Caco-2 (cell line): ENCODE results near the gene SRPX2. TPM values are rescaled to one million over a fixed set of nuclear protein-coding genes. Genes with fewer than 3 reads are reported as not detected.

ENCODE experiments used
- BruUV-seq: library from RNA; stranded (reverse); fragments of 400-500 nt; replicated peaks from 2 replicates; lab custom pipeline; 2021; lab: Mats Ljungman, UMichigan
- CTCF ChIA-PET: fragments of 300-600 bp; sonication (Branson Sonifier 250); formaldehyde crosslinking; loops from one replicate; lab custom pipeline; 2022; ENCODE audit warnings: antibody characterized with exemption; lab: Charles Lee
- POLR2A ChIA-PET: fragments of 300-600 bp; sonication (Branson Sonifier 250); formaldehyde crosslinking; loops from one replicate; lab custom pipeline; 2022; ENCODE audit warnings: antibody characterized with exemption; lab: Charles Lee
- DNase-seq, 2 experiments: peaks; one replicate each; pipeline versions ENCODE4 v3.0.0 to v3.0.0-alpha.2; 2020 to 2022
- H3K27me3 ChIP-seq: replicated peaks from 2 replicates; pipeline ENCODE4 v1.6.0; 2011; ENCODE audit warnings: low read length; ENCODE audit not compliant: control insufficient read depth, insufficient read depth
- H3K36me3 ChIP-seq: 2 replicates; pipeline ENCODE4 v1.5.1; 2011; ENCODE audit warnings: low read length; ENCODE audit not compliant: control insufficient read depth, insufficient read depth
- H3K4me1 ChIP-seq: fragments of 250-450 bp; sonication (Bioruptor Pico); 2 replicates; pipeline ENCODE4 v1.5.1; 2020; ENCODE audit warnings: mild to moderate bottlenecking
- H3K4me3 ChIP-seq: 2 replicates; pipeline ENCODE4 v1.5.1; 2011; ENCODE audit warnings: low read depth, mild to moderate bottlenecking, control low read depth, low read length
- H3K9me3 ChIP-seq: fragments of 250-450 bp; sonication (Bioruptor Pico); 2 replicates; pipeline ENCODE4 v1.5.1; 2020; ENCODE audit warnings: mild to moderate bottlenecking, moderate library complexity
- H3K27ac Mint-ChIP-seq: one replicate; pipeline ENCODE4 v1.8.0; 2022; ENCODE audit warnings: mixed read lengths; ENCODE audit not compliant: unreplicated experiment
- H3K27me3 Mint-ChIP-seq: one replicate; pipeline ENCODE4 v1.8.0; 2022; ENCODE audit warnings: mixed read lengths; ENCODE audit not compliant: insufficient read depth, unreplicated experiment
- H3K36me3 Mint-ChIP-seq: one replicate; pipeline ENCODE4 v1.8.0; 2022; ENCODE audit warnings: mild to moderate bottlenecking, mixed read lengths; ENCODE audit not compliant: insufficient read depth, unreplicated experiment
- H3K4me1 Mint-ChIP-seq: one replicate; pipeline ENCODE4 v1.8.0; 2022; ENCODE audit warnings: low read depth, mixed read lengths; ENCODE audit not compliant: unreplicated experiment
- H3K4me3 Mint-ChIP-seq: one replicate; pipeline ENCODE4 v1.8.0; 2022; ENCODE audit warnings: mild to moderate bottlenecking, moderate library complexity, mixed read lengths; ENCODE audit not compliant: unreplicated experiment
- H3K9me3 Mint-ChIP-seq: one replicate; pipeline ENCODE4 v1.8.0; 2022; ENCODE audit warnings: mixed read lengths; ENCODE audit not compliant: unreplicated experiment
- intact Hi-C: fragments of 100-400 bp; cut with micrococcal nuclease; formaldehyde crosslinking; loops from one replicate; pipeline ENCODE4 v1.10.0; 2022; ENCODE audit not compliant: unreplicated experiment
- total RNA-seq: library from RNA; stranded (reverse); gene quantifications from 2 replicates; pipeline ENCODE4 v1.2.3, GENCODE V29; 2022
- TF ChIP-seq, protein P1 (sequence below), 2 experiments: fragments of 200-600 bp in 1 of 2; IDR thresholded peaks; 1 replicate in 1 of 2; 2 replicates in 1 of 2; pipeline versions ENCODE4 v1.5.1 to v1.8.0; 2011 to 2022; ENCODE audit warnings: antibody characterized with exemption in 1 of 2, control low read depth in 1 of 2, inconsistent platforms in 1 of 2, low read depth in 1 of 2, low read length in 1 of 2, mild to moderate bottlenecking in 1 of 2, moderate library complexity in 1 of 2; ENCODE audit not compliant: insufficient read depth in 1 of 2, severe bottlenecking in 1 of 2, unreplicated experiment in 1 of 2

The SRPX2 gene
- total RNA-seq, 1 experiment from 2014 or later, result 3.6 TPM

GRCh38 chrX:100642290-100642689 is 1.7 kb upstream of the SRPX2 start:
- Mint-ChIP-seq H3K36me3 (peaks cover 6% of the 10 kb centered on the region), H3K4me1 (peaks cover 30% of the 10 kb centered on the region), H3K27ac (no peak overlapping the region), H3K27me3 (no peaks in the 10 kb centered on the region), H3K9me3 (no peaks in the 10 kb centered on the region), H3K4me3 (no peak overlapping the region)
- intact Hi-C loops, result no loop called here
- Histone ChIP-seq H3K27me3 (no peaks in the 10 kb centered on the region), H3K4me1 (peaks cover 27% of the 10 kb centered on the region), H3K36me3 (no peaks in the 10 kb centered on the region), H3K9me3 (no peaks in the 10 kb centered on the region), H3K4me3 (no peak overlapping the region)
- no peak for DNase-seq
- CTCF ChIA-PET, result no interaction called here
- BruUV-seq, result no TSS peak
- POLR2A ChIA-PET, result no interaction called here
- TF ChIP-seq, protein P1, sequence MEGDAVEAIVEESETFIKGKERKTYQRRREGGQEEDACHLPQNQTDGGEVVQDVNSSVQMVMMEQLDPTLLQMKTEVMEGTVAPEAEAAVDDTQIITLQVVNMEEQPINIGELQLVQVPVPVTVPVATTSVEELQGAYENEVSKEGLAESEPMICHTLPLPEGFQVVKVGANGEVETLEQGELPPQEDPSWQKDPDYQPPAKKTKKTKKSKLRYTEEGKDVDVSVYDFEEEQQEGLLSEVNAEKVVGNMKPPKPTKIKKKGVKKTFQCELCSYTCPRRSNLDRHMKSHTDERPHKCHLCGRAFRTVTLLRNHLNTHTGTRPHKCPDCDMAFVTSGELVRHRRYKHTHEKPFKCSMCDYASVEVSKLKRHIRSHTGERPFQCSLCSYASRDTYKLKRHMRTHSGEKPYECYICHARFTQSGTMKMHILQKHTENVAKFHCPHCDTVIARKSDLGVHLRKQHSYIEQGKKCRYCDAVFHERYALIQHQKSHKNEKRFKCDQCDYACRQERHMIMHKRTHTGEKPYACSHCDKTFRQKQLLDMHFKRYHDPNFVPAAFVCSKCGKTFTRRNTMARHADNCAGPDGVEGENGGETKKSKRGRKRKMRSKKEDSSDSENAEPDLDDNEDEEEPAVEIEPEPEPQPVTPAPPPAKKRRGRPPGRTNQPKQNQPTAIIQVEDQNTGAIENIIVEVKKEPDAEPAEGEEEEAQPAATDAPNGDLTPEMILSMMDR (IDR thresholded peaks at IDR 0.05; ENCODE audit: insufficient read depth in 1 of 2, low read depth in 1 of 2, low read length in 1 of 2, severe bottlenecking in 1 of 2, unreplicated experiment in 1 of 2), result no peak

DNA sequence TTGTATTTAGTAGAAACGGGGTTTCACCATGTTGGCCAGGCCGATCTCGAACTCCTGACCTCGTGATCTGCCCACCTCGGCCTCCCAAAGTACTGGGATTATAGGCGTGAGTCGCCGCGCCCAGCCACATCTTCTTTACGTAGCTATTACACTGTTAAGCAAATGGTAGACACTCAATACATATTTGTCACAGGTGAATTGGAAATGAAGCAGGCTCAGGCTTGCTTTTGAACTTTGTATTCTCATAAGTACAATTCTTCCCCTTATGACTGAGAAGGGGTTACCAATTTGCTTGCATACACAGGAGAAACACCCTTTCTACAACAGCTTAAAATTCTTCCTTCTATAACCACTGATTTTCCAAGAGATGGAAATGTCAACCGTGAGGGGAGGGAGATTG is 787 bp upstream of the SRPX2 start:
- DNase-seq, result no peak
- H3K36me3 Mint-ChIP-seq, result peaks cover 6% of the 10 kb centered on the region
- BruUV-seq, result no TSS peak
- CTCF ChIA-PET, result no interaction called here
- no peak overlapping the region for H3K27ac Mint-ChIP-seq
- intact Hi-C loops, result no loop called here
- TF ChIP-seq, protein P1 (IDR thresholded peaks at IDR 0.05; ENCODE audit: insufficient read depth in 1 of 2, low read depth in 1 of 2, low read length in 1 of 2, severe bottlenecking in 1 of 2, unreplicated experiment in 1 of 2), result no peak
- peaks cover 29% of the 10 kb centered on the region for H3K4me1 Mint-ChIP-seq
- no peaks in the 10 kb centered on the region for H3K9me3 Mint-ChIP-seq
- Histone ChIP-seq H3K27me3 (no peaks in the 10 kb centered on the region), H3K9me3 (no peaks in the 10 kb centered on the region), H3K36me3 (no peaks in the 10 kb centered on the region), H3K4me1 (peaks cover 34% of the 10 kb centered on the region), H3K4me3 (no peak overlapping the region)
- POLR2A ChIA-PET, result no interaction called here
- H3K27me3 Mint-ChIP-seq, result no peaks in the 10 kb centered on the region
- no peak overlapping the region for H3K4me3 Mint-ChIP-seq

DNA sequence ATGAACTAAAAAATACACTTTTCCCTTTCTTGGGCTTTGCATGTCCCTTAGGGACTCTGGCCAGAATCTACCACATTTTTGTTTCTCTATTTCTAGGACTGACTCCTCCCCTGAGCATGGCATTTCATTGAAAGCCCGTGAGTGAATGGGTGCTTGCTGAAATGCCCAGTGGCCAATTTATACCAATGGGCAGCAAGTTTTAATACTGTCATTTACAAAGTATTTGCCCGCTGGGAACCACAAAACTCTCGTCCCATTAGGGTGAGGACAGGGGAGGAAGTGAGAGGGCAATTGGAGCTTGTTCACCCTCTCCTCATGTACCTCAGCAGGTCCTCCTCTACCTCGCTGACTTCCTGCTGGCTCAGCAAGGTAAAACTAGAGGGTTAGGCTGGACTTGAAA is 1.1 kb downstream of the SRPX2 start:
- DNase-seq, result no peak
- ChIA-PET CTCF (no interaction called here), POLR2A (no interaction called here)
- no TSS peak for BruUV-seq
- intact Hi-C loops, result no loop called here
- Mint-ChIP-seq H3K27ac (peak overlapping the region; percentile 73), H3K27me3 (no peaks in the 10 kb centered on the region), H3K9me3 (no peaks in the 10 kb centered on the region), H3K4me3 (no peak overlapping the region), H3K36me3 (peaks cover 6% of the 10 kb centered on the region), H3K4me1 (peaks cover 21% of the 10 kb centered on the region)
- H3K4me1 ChIP-seq, result peaks cover 49% of the 10 kb centered on the region
- TF ChIP-seq, protein P1 (IDR thresholded peaks at IDR 0.05; ENCODE audit: insufficient read depth in 1 of 2, low read depth in 1 of 2, low read length in 1 of 2, severe bottlenecking in 1 of 2, unreplicated experiment in 1 of 2), result no peak
- H3K36me3 ChIP-seq, result no peaks in the 10 kb centered on the region
- H3K27me3 ChIP-seq, result no peaks in the 10 kb centered on the region
- H3K4me3 ChIP-seq, result no peak overlapping the region
- no peaks in the 10 kb centered on the region for H3K9me3 ChIP-seq
